ENCODE measurements around the gene ANKRD16. TPM values are rescaled to one million over a fixed set of nuclear protein-coding genes. Genes with fewer than 3 reads are reported as not detected.

Gene ANKRD16
- total RNA-seq, 1 donor from 2014 or later, result 9.2 TPM

- ATAC-seq (ENCODE audit: low read depth) (no peak), DNase-seq (no peak)
- no peak for TF ChIP-seq CTCF (IDR thresholded peaks at IDR 0.05)
- peak overlapping the region; percentile 86 for H3K4me3 Mint-ChIP-seq
- POLR2A ChIA-PET, result interaction anchor here (1.5 to 7.1 kb wide), 7 partner anchors 17 to 195 kb away, joined by 4 to 173 read pairs (median 13); partner anchors contain the start of gene GDI2
- H3K36me3 Mint-ChIP-seq (ENCODE audit: low read depth), result peaks cover 38% of the 10 kb centered on the region
- CTCF ChIA-PET, result interaction anchor here (0.6 to 1.2 kb wide), 2 partner anchors 87 to 1844 kb away, joined by 3 read pairs; no protein-coding TSS in a partner anchor
- intact Hi-C loops (cut with micrococcal nuclease), result no loop called here
- peaks cover 68% of the 10 kb centered on the region for H3K4me1 Mint-ChIP-seq
- H3K27me3 Mint-ChIP-seq, result no peaks in the 10 kb centered on the region
- peak overlapping the region; percentile 59 for H3K27ac Mint-ChIP-seq
- H3K9me3 Mint-ChIP-seq, result no peaks in the 10 kb centered on the region
Observed at GRCh38 chr10:5891009-5891408, 1.3 kb upstream of the ANKRD16 start.

GRCh38 chr10:5890452-5890915, 791 bp upstream of the ANKRD16 start:
- Mint-ChIP-seq H3K27ac (peak overlapping the region; percentile 59), H3K9me3 (no peaks in the 10 kb centered on the region), H3K27me3 (no peaks in the 10 kb centered on the region), H3K36me3 (ENCODE audit: low read depth) (peaks cover 39% of the 10 kb centered on the region), H3K4me1 (peaks cover 66% of the 10 kb centered on the region), H3K4me3 (peak overlapping the region; percentile 86)
- POLR2A ChIA-PET, result interaction anchor here (0.5 to 7.1 kb wide), 29 partner anchors 10 to 458 kb away, joined by 3 to 173 read pairs (median 4); partner anchors contain the start of genes GDI2 and IL2RA
- ATAC-seq (ENCODE audit: low read depth) (no peak), DNase-seq (no peak)
- no peak for TF ChIP-seq CTCF (IDR thresholded peaks at IDR 0.05)
- intact Hi-C loops (cut with micrococcal nuclease), result loop anchor here (1.0 kb wide), 1 partner anchor 313 kb away; no protein-coding TSS in a partner anchor
- CTCF ChIA-PET, result interaction anchor here (0.6 to 1.3 kb wide), 8 partner anchors 16 to 1843 kb away, joined by 3 to 8 read pairs (median 4); partner anchors contain the start of gene GDI2

GRCh38 chr10:5888843-5889623, 660 bp downstream of the ANKRD16 start:
- H3K27ac Mint-ChIP-seq, result peak overlapping the region; percentile 67
- CTCF ChIA-PET, result interaction anchor here (0.8 to 1.6 kb wide), 7 partner anchors 15 to 447 kb away, joined by 3 to 4 read pairs (median 3); no protein-coding TSS in a partner anchor
- no peaks in the 10 kb centered on the region for H3K9me3 Mint-ChIP-seq
- H3K4me3 Mint-ChIP-seq, result peak overlapping the region; percentile 87
- POLR2A ChIA-PET, result interaction anchor here (0.6 to 7.1 kb wide), 24 partner anchors 8 to 201 kb away, joined by 3 to 173 read pairs (median 4); partner anchors contain the start of genes GDI2 and IL2RA
- peak; percentile 23 for ATAC-seq (ENCODE audit: low read depth)
- H3K27me3 Mint-ChIP-seq, result no peaks in the 10 kb centered on the region
- peak; percentile 58 for DNase-seq
- intact Hi-C loops (cut with micrococcal nuclease), result loop anchor here (1.0 to 2.0 kb wide), 6 partner anchors 36 to 205 kb away; partner anchors contain the start of genes GDI2, RBM17 and TASOR2
- H3K36me3 Mint-ChIP-seq (ENCODE audit: low read depth), result peaks cover 36% of the 10 kb centered on the region
- H3K4me1 Mint-ChIP-seq, result peaks cover 52% of the 10 kb centered on the region
- TF ChIP-seq CTCF (IDR thresholded peaks at IDR 0.05), result no peak

GRCh38 chr10:5888351-5888750, 1.3 kb downstream of the ANKRD16 start:
- H3K4me1 Mint-ChIP-seq, result peaks cover 51% of the 10 kb centered on the region
- ATAC-seq (ENCODE audit: low read depth) (no peak), DNase-seq (no peak)
- intact Hi-C loops (cut with micrococcal nuclease), result loop anchor here (2.0 kb wide), 1 partner anchor 36 kb away; no protein-coding TSS in a partner anchor
- peak overlapping the region; percentile 67 for H3K27ac Mint-ChIP-seq
- H3K27me3 Mint-ChIP-seq, result no peaks in the 10 kb centered on the region
- ChIA-PET CTCF (interaction anchor here (0.9 to 1.6 kb wide), 3 partner anchors 74 to 446 kb away, joined by 3 read pairs; no protein-coding TSS in a partner anchor), POLR2A (interaction anchor here (0.6 to 7.1 kb wide), 10 partner anchors 14 to 230 kb away, joined by 3 to 173 read pairs (median 9); partner anchors contain the start of gene GDI2)
- peaks cover 39% of the 10 kb centered on the region for H3K36me3 Mint-ChIP-seq (ENCODE audit: low read depth)
- no peak for TF ChIP-seq CTCF (IDR thresholded peaks at IDR 0.05)
- H3K4me3 Mint-ChIP-seq, result peak overlapping the region; percentile 87
- H3K9me3 Mint-ChIP-seq, result no peaks in the 10 kb centered on the region

Data from activated B cell treated with CpG ODN at 0.5 μM for 24 hours (primary cell).